Measurements from ENCODE around the gene MSH5. TPM values are rescaled to one million over a fixed set of nuclear protein-coding genes. Genes with fewer than 3 reads are reported as not detected.

The MSH5 gene
- total and polyA plus RNA-seq, 2 donors (not counting 1 experiment from before 2014, with no cell fraction given): 4.3 to 6.0 TPM

DNA sequence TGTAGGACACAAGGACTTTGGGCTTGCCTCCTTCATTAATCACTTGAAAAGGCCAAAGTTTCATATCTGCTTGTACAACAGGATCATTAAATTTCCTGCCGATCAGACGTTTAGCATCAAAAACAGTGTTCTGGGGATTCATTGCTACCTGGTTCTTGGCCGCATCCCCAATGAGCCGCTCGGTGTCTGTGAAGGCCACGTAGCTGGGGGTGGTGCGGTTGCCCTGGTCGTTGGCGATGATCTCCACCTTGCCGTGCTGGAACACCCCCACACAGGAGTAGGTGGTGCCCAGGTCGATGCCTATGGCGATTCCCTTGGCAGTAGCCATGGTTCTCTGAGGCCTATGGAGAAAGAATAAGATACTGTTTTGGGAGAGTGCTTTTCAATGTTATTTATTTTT, 71.8 kb downstream of the MSH5 start:
- no peaks in the 10 kb centered on the region for H3K36me3 ChIP-seq (ENCODE audit: control insufficient read depth, insufficient read depth, low read length)
- no peak overlapping the region for H3K27ac ChIP-seq (ENCODE audit: insufficient read depth, low read length)
- H3K4me2 ChIP-seq (ENCODE audit: extremely low read depth, insufficient read depth, low read length): no peak overlapping the region
- no peak for TF ChIP-seq EZH2 (IDR thresholded peaks at IDR 0.05; ENCODE audit: low read length, missing control alignments)
- no peak for TF ChIP-seq CTCF (conservative IDR thresholded peaks at IDR 0.05 in 1 of 2, IDR thresholded peaks at IDR 0.05 in 1 of 2; ENCODE audit: low read depth in 1 of 2, low read length in 2 of 2)
- DNase-seq (ENCODE audit: low read depth in 2 of 2): no peak
- H3K9me3 ChIP-seq (ENCODE audit: control insufficient read depth, insufficient read depth, low read depth, low read length): no peaks in the 10 kb centered on the region
- no peaks in the 10 kb centered on the region for H3K27me3 ChIP-seq (ENCODE audit: control insufficient read depth, insufficient read depth, low read length)
- no peak overlapping the region for H3K9ac ChIP-seq (ENCODE audit: insufficient read depth, low read length)
- no peak overlapping the region for H3K4me3 ChIP-seq (replicated peaks in 1 of 4; ENCODE audit: control extremely low read depth in 1 of 4, insufficient read depth in 1 of 4, low read depth in 3 of 4, low read length in 4 of 4)
- no peaks in the 10 kb centered on the region for H4K20me1 ChIP-seq (ENCODE audit: control insufficient read depth, extremely low read depth, insufficient read depth, low read length)
- peaks cover 2% of the 10 kb centered on the region for H3K79me2 ChIP-seq (ENCODE audit: control insufficient read depth, insufficient read depth, low read length)
- no peak overlapping the region for H2AFZ ChIP-seq (ENCODE audit: low read length)
- H3K4me1 ChIP-seq (ENCODE audit: control insufficient read depth, extremely low read depth, insufficient read depth, low read length): no peaks in the 10 kb centered on the region

Other genes with a start within 250 kb of the MSH5 start
Only the 30 nearest of the 43 such genes appear.
- not detected in 2 replicates for gene LTB, start 157.6 kb upstream of the MSH5 start, total RNA-seq
- gene LTB, start 157.6 kb upstream of the MSH5 start, polyA plus RNA-seq: not detected in 2 replicates
- not detected in 2 replicates for gene LST1, start 153.7 kb upstream of the MSH5 start, total RNA-seq
- not detected in 2 replicates for gene LST1, start 153.7 kb upstream of the MSH5 start, polyA plus RNA-seq
- not detected in 2 replicates for gene NCR3, start 147.0 kb upstream of the MSH5 start, total RNA-seq
- not detected in 2 replicates for gene NCR3, start 147.0 kb upstream of the MSH5 start, polyA plus RNA-seq
- not detected in 2 replicates for gene AIF1, start 124.8 kb upstream of the MSH5 start, total RNA-seq
- gene AIF1, start 124.8 kb upstream of the MSH5 start, polyA plus RNA-seq: not detected in 2 replicates
- 22.9 and 46.6 TPM in 2 replicates for gene PRRC2A, start 119.3 kb upstream of the MSH5 start, total RNA-seq
- 26.9 and 50.7 TPM in 2 replicates for gene PRRC2A, start 119.3 kb upstream of the MSH5 start, polyA plus RNA-seq
- gene BAG6, start 87.3 kb upstream of the MSH5 start, total RNA-seq: 90.9 and 124 TPM in 2 replicates
- 75.3 and 111 TPM in 2 replicates for gene BAG6, start 87.3 kb upstream of the MSH5 start, polyA plus RNA-seq
- gene APOM, start 84.1 kb upstream of the MSH5 start, total RNA-seq: 0.99 and 1.0 TPM in 2 replicates
- 3.9 and 5.4 TPM in 2 replicates for gene APOM, start 84.1 kb upstream of the MSH5 start, polyA plus RNA-seq
- 20.6 and 26.2 TPM in 2 replicates for gene C6orf47, start 79.2 kb upstream of the MSH5 start, total RNA-seq
- 6.6 and 7.9 TPM in 2 replicates for gene C6orf47, start 79.2 kb upstream of the MSH5 start, polyA plus RNA-seq
- 15.0 and 17.2 TPM in 2 replicates for gene GPANK1, start 75.0 kb upstream of the MSH5 start, total RNA-seq
- 12.7 and 13.1 TPM in 2 replicates for gene GPANK1, start 75.0 kb upstream of the MSH5 start, polyA plus RNA-seq
- gene CSNK2B, start 73.9 kb upstream of the MSH5 start, total RNA-seq: 67.2 and 70.9 TPM in 2 replicates
- 84.9 and 124 TPM in 2 replicates for gene CSNK2B, start 73.9 kb upstream of the MSH5 start, polyA plus RNA-seq
- 1.3 and 2.0 TPM in 2 replicates for gene LY6G5B, start 70.0 kb upstream of the MSH5 start, total RNA-seq
- gene LY6G5B, start 70.0 kb upstream of the MSH5 start, polyA plus RNA-seq: 2.8 and 2.9 TPM in 2 replicates
- gene LY6G5C, start 58.9 kb upstream of the MSH5 start, total RNA-seq: 0.51 and 0.83 TPM in 2 replicates
- gene LY6G5C, start 58.9 kb upstream of the MSH5 start, polyA plus RNA-seq: 2.0 and 2.9 TPM in 2 replicates
- 62.1 and 72.0 TPM in 2 replicates for gene ABHD16A, start 36.7 kb upstream of the MSH5 start, total RNA-seq
- 24.2 and 25.1 TPM in 2 replicates for gene ABHD16A, start 36.7 kb upstream of the MSH5 start, polyA plus RNA-seq
- not detected in 2 replicates for gene LY6G6F, start 33.1 kb upstream of the MSH5 start, total RNA-seq
- gene LY6G6F, start 33.1 kb upstream of the MSH5 start, polyA plus RNA-seq: not detected in 2 replicates
- not detected in 2 replicates for gene LY6G6D, start 24.7 kb upstream of the MSH5 start, total RNA-seq
- not detected in 2 replicates for gene LY6G6D, start 24.7 kb upstream of the MSH5 start, polyA plus RNA-seq
- gene LY6G6C, start 18.3 kb upstream of the MSH5 start, total RNA-seq: not detected in 2 replicates
- not detected in 2 replicates for gene LY6G6C, start 18.3 kb upstream of the MSH5 start, polyA plus RNA-seq
- gene MPIG6B, start 16.6 kb upstream of the MSH5 start, total RNA-seq: not detected in 2 replicates
- not detected in 2 replicates for gene MPIG6B, start 16.6 kb upstream of the MSH5 start, polyA plus RNA-seq
- gene DDAH2, start 10.7 kb upstream of the MSH5 start, total RNA-seq: 97.3 and 119 TPM in 2 replicates
- 42.5 and 43.4 TPM in 2 replicates for gene DDAH2, start 10.7 kb upstream of the MSH5 start, polyA plus RNA-seq
- 439 and 615 TPM in 2 replicates for gene CLIC1, start 3.5 kb upstream of the MSH5 start, total RNA-seq
- gene CLIC1, start 3.5 kb upstream of the MSH5 start, polyA plus RNA-seq: 639 and 788 TPM in 2 replicates
- 0.26 and 0.50 TPM in 2 replicates for gene SAPCD1, start 22.7 kb downstream of the MSH5 start, total RNA-seq
- gene SAPCD1, start 22.7 kb downstream of the MSH5 start, polyA plus RNA-seq: 1.3 and 1.4 TPM in 2 replicates
- under 0.01 and 0.66 TPM in 2 replicates for gene VWA7, start 37.3 kb downstream of the MSH5 start, total RNA-seq
- 0.16 and 0.60 TPM in 2 replicates for gene VWA7, start 37.3 kb downstream of the MSH5 start, polyA plus RNA-seq
- gene VARS1, start 55.7 kb downstream of the MSH5 start, total RNA-seq: 29.8 and 53.5 TPM in 2 replicates
- gene VARS1, start 55.7 kb downstream of the MSH5 start, polyA plus RNA-seq: 16.0 and 31.0 TPM in 2 replicates
- gene LSM2, start 67.0 kb downstream of the MSH5 start, total RNA-seq: 23.1 and 24.3 TPM in 2 replicates
- 34.7 and 68.1 TPM in 2 replicates for gene LSM2, start 67.0 kb downstream of the MSH5 start, polyA plus RNA-seq
- gene HSPA1L, start 75.3 kb downstream of the MSH5 start, total RNA-seq: 2.1 and 3.1 TPM in 2 replicates
- gene HSPA1L, start 75.3 kb downstream of the MSH5 start, polyA plus RNA-seq: 0.74 and 0.75 TPM in 2 replicates
- gene HSPA1A, start 75.5 kb downstream of the MSH5 start, total RNA-seq: 70.0 and 111 TPM in 2 replicates
- 61.2 and 66.3 TPM in 2 replicates for gene HSPA1A, start 75.5 kb downstream of the MSH5 start, polyA plus RNA-seq
- 115 and 152 TPM in 2 replicates for gene HSPA1B, start 87.7 kb downstream of the MSH5 start, total RNA-seq
- 35.5 and 60.2 TPM in 2 replicates for gene HSPA1B, start 87.7 kb downstream of the MSH5 start, polyA plus RNA-seq
- 100 and 109 TPM in 2 replicates for gene NEU1, start 122.8 kb downstream of the MSH5 start, total RNA-seq
- gene NEU1, start 122.8 kb downstream of the MSH5 start, polyA plus RNA-seq: 51.2 and 66.4 TPM in 2 replicates
- gene SLC44A4, start 139.0 kb downstream of the MSH5 start, total RNA-seq: not detected in 2 replicates
- 0.02 TPM in 1 of 2 replicates, not detected in the other for gene SLC44A4, start 139.0 kb downstream of the MSH5 start, polyA plus RNA-seq
- 60.1 and 63.7 TPM in 2 replicates for gene EHMT2, start 157.7 kb downstream of the MSH5 start, total RNA-seq
- gene EHMT2, start 157.7 kb downstream of the MSH5 start, polyA plus RNA-seq: 22.0 and 37.3 TPM in 2 replicates
- 9.5 and 13.2 TPM in 2 replicates for gene ZBTB12, start 162.1 kb downstream of the MSH5 start, total RNA-seq
- 1.2 and 1.6 TPM in 2 replicates for gene ZBTB12, start 162.1 kb downstream of the MSH5 start, polyA plus RNA-seq

Measured in fibroblast of lung (primary cell).